Measurements from ENCODE around the gene ZNF594.
"Not testable (repeated sequence)": the region's sequence is repeated elsewhere in the genome, so short reads cannot be mapped to it uniquely, and the experiment has no call there.

Gene ZNF594

DNA sequence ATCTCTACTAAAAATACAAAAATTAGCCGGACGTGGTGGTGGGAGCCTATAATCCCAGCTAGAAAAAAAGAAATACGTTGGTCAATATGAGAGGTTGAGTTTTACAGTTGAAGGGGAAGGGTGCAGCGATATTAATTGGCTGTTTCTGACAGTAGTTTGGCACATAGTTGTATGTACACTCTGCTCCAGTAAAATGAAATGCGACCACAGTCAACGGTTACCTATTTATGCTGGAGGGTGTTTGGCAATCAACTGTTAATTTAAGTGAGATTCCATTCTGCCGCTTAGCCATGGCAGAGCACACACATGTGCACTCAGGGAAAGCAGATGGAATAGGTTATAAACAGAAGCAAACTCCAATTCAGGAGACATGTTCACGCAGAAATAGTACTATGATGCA is 9.3 kb upstream of the ZNF594 start:
- no peak for DNase-seq (ENCODE audit: low read depth in 2 of 2)

DNA sequence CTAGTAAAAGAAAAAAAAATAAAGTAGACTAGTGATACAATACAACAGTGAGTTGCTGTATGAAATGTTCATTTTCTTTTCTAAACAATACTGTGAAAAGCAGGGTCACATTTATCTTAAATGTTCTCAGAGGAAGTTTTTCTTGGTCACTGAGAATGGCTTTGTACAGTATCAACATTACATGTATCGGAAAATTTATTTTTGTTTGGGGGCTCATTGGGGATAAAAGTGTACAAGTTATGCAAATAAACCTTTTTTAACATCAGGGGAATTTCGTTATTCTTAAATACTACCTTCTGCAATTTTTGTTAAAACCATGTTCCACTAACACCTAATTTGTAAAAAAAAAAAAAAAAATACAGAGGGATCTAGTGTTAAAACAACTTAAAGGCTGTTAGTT is 8.7 kb upstream of the ZNF594 start:
- no peak for DNase-seq (ENCODE audit: low read depth in 2 of 2)

DNA sequence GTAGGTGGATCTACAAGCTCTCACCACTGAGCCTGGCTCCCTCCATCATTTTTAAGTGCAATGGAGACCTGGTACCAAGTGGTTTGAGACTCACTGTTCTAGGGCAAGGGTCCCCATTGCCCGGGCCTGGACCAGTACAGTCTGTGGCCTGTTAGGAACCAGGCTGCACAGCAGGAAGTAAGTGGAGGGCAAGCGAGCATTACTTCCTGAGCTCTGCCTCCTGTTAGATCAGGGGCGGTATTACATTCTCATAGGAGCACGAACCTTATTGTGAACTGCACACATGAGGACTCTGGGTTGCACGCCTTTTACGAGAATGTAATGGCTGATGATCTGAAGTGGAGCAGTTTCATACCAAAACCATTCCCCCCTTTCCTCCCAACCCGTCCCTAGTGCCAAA is 6.8 kb upstream of the ZNF594 start:
- DNase-seq (ENCODE audit: low read depth in 2 of 2): no peak

DNA sequence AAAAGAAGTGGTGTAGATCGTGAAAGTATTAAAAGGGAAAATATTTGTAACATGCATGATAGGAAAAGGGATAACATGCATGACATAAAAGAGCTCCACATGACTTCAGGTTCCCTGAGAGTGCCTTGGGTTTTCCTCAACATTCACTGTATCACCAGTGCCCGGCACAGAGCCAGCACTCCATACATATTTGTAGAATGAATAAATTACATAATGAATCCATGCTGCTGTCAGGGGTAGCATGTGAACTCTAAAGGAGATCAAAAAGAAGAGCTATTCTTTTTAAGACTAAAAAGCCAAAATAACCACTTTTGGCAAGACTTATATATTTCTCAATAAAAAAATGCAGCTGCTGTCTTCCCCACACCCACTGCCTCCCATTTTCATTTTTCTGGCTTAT is 2.7 kb upstream of the ZNF594 start:
- no peak for DNase-seq (ENCODE audit: low read depth in 2 of 2)

DNA sequence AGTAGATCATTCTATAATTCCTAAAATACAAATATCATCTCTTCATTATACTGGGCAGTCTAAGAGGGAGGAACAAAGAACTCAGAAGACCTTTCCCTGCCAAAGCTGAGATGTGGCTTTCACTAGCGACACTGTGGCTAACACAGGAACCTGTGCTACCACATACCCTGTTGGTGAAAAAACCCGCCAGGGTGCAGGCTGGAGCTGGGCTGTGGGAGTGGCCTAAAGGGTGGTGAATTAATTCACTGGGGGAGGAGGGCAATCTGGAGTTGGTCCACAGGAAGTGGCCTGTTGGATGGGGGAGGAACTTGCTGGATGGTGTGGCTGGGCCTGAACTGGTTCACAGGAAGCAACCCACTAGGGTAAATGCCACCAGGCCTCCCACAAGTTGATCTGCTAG is 7.4 kb downstream of the ZNF594 start:
- no peak for DNase-seq (ENCODE audit: low read depth in 2 of 2)

DNA sequence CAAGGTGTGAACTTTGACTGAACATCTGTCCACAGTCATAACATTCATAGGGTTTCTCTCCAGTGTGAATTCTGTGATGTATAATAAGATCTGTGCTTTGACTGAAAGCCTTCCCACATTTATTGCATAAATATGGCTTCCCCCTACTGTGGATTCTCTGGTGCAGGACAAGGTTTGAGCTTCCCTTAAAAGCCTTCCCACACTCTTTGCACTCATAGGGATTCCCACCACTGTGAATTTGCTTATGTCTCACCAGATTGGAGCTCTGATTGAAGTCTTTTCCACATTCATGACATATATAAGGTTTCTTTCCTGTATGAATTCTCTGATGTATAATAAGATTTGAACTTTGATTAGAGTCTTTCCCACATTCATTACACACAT is 8.3 kb downstream of the ZNF594 start:
- no peak for DNase-seq (ENCODE audit: low read depth in 2 of 2)

DNA sequence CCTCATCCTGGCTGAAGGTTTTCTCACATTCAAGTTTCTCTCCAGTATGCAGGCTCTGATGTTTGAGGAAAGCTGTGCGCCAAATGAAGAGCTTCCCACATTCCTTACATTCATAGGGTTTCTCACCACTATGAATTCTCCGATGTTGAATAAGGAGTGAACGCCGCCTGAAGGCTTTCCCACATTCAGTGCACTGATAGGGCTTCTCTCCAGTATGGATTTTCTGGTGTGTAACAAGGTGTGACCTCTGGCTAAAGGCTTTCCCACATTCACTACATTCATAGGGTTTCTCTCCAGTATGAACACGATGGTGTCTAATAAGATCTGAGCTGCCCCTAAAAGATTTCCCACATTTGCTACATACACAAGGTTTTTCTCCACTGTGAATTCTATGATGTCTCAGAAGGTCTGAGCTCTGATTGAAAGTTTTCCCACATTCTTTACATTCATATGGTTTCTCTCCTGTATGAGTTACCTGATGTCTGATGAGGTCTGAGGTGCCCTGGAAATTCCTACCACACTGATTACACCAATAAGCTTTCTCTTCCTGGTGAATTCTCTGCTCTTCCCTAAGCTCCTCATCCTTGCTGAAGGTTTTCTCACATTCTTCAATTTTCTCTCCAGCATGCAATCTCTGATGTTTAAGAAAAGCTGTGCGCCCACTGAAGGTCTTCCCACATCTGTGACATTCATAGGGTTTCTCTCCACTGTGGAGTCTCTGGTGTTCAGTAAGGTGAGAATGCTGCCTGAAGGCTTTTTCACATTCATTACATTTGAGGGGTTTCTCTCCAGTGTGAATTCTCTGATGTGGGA is 8.9 kb downstream of the ZNF594 start:
- no peak for DNase-seq (ENCODE audit: low read depth in 2 of 2)

DNA sequence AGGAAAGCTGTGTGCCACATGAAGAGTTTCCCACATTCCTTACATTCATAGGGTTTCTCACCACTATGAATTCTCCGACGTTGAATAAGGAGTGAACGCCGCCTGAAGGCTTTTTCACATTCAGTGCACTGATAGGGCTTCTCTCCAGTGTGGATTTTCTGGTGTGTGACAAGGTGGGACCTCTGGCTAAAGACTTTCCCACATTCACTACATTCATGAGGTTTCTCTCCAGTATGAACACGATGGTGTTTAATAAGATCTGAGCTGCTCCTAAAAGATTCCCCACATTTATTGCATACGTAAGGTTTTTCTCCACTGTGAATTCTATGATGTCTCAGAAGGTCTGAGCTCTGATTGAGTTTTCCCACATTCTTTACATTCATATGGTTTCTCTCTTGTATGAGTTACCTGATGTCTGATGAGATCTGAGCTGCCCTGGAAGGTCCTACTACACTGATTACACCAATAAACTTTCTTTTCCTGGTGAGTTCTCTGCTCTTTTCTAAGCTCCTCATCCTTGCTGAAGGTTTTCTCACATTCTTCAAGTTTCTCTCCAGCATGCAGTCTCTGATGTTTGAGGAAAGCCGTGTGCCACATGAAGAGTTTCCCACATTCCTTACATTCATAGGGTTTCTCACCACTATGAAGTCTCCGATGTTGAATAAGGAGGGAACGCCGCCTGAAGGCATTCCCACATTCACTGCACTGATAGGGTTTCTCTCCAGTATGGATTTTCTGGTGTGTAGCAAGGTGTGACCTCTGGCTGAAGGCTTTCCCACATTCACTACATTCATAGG is 10.0 kb downstream of the ZNF594 start:
- DNase-seq (ENCODE audit: low read depth in 2 of 2): no peak

DNA sequence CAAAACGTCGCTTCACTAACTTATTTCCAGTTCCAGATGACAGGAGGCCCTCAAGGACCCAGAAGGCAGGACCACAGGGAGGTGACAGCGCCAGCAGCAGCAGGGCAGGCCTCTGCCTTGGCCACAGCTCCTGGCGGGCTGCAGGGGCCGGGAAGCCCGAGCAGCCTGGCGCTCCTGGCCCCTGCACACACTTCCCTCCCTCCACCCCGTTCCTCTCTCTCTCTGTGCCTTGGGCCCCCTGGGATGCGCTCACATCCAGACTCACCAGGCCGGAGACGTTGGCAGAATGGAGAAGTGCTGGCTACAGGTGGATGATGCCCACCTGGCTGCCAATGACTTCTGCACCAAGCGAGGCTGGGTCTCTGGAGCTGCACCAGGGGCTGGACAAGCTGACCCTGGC is 12.7 kb downstream of the ZNF594 start:
- no peak for DNase-seq (ENCODE audit: low read depth in 2 of 2)

DNA sequence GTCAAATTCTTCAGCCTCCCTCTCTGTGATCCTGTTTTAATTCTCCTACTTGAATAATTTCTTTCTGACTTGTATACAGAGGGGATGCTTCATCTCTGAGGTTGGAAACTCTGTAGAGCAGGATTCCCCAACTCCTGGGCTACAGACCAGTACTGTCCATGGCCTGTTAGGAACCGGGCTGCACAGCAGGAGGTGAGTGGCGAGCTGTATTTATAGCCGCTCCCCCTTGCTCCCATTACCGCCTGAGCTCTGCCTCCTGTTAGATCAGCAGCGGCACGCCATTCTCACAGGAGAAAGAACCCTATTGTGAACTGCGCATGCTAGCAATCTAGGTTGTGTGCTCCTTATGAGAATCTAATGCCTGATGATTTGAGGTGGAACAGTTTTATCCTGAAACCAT is 16.6 kb downstream of the ZNF594 start:
- DNase-seq (ENCODE audit: low read depth in 2 of 2): not testable (repeated sequence)

DNA sequence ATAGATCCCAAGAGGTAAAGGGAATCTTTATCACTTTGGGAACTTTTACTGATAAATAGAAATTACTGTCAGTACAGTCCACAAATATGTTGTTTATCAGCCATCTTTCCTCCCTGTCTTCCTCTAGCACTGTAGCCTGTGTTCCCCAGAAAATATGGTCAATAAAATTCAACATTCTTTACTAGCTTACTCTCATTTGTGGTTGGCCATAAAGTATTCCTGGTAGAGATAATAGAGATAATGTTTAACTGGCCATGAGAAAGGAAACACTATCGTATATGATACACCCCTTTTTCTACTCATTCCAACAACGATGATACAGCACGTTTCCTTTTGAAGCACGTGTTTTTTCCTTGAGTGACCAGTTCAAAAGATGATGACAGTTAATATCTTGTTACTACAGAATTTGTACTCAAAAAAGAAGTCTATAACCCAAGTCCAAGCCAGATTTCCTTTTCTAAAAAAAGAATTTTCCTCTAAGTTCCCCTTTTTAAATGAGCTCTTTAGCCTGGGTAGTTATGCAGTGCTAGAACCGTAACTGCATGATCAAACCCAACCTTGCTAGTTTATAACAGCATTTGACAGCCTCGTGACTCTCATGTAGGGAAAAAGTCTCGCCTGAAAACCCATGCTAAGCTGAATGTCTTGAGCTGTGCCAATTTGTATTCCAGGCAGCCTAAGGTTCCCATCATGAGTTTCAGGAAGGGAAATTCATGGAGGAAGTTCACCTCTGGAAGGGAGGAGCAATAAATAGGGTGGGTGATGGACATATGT is 25.7 kb downstream of the ZNF594 start:
- DNase-seq (ENCODE audit: low read depth in 2 of 2): not testable (repeated sequence)

DNA sequence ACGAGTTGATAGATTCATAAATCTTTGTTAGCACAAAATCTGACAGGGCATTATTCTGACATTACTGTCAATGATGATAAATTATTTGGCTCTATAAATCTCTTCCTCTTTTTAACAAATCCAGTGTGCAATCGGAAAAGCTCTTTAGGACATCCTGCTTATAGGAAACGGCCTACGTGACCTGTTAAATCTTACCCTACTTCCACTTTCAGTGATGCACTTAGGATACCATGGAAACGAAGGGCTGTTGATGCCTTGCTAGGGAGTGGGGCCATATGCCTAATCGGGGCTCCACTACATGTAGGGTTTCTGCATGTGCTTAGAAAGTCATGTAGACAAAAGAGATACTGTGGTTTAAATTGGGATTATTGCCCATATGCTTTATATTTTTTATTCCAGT is 27.2 kb downstream of the ZNF594 start:
- DNase-seq (ENCODE audit: low read depth in 2 of 2): no peak

DNA sequence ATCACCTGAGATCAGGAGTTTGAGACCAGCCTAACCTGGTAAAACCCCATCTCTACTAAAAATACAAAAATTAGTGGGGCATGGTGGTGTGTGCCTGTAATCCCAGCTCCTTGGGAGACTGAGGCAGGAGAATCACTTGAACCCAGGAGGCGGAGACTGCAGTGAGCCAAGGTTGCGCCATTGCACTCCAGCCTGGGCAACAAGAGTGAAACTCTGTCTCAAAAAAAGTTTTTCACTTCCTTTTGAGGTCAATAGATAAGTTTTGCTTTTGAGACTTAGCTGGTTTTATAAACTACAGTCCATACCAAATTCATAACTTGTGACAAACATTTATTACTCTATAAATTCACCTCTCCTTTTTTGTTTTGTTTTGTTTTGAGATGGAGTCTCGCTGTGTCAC is 29.9 kb downstream of the ZNF594 start:
- not testable (repeated sequence) for DNase-seq (ENCODE audit: low read depth in 2 of 2)

DNA sequence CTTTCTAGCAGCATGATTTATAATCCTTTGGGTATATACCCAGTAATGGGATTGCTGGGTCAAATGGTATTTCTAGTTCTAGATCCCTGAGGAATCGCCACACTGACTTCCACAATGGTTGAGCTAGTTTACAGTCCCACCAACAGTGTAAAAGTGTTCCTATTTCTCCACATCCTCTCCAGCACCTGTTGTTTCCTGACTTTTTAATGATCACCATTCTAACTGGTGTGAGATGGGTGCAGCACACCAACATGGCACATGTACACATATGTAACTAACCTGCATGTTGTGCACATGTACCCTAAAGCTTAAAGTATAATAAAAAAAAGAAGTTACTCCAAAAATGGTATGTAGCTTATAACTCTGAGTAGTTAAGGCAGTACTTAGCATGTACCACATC is 31.0 kb downstream of the ZNF594 start:
- not testable (repeated sequence) for DNase-seq (ENCODE audit: low read depth in 2 of 2)

DNA sequence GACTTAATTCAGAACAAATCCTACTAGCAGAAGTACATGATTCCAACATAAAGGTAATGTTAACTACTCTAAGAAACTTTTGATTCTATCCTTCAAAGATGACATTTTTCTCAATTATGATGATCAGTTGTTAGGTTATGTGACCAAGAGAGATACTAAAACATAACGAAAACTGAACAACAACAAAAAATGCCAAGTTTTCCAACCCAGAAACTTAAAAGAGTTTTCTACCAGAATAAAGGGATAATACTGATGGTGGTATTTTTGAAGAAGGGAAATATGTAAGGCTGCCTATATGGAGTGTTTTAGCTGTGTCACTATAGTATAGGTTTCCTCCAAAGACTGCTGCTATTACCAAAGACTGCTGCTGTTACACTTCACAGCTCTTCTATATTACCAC is 45.5 kb downstream of the ZNF594 start:
- DNase-seq (ENCODE audit: low read depth in 2 of 2): not testable (repeated sequence)

DNA sequence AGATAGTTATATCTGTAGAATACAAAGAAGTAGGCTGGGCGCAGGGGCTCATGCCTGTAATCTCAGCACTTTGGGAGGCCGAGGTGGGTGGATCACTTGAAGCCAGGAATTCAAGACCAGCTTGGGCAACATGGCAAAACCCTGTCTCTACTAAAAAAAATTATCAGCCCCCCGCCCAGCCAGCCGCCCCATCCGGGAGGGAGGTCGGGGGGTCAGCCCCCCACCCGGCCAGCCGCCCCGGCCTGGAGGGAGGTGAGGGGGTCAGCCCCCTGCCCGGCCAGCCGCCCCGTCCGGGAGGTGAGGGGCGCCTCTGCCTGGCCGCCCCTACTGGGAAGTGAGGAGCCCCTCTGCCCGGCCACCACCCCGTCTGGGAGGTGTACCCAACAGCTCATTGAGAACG is 48.8 kb downstream of the ZNF594 start:
- not testable (repeated sequence) for DNase-seq (ENCODE audit: low read depth in 2 of 2)

DNA sequence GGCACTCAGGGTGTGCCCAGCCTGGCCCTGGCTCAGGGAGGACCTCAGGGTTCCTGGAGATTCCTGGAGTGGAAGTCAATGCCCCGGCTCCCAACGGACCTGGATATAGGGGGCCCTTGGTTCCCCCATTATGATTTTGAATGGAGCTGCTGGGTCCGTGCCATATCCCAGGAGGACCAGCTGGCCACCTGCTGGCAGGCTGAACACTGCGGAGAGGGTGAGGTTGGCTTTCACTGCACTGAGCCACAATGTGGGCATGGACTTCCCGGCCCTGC is 52.3 kb downstream of the ZNF594 start:
- no peak for DNase-seq (ENCODE audit: low read depth in 2 of 2)

DNA sequence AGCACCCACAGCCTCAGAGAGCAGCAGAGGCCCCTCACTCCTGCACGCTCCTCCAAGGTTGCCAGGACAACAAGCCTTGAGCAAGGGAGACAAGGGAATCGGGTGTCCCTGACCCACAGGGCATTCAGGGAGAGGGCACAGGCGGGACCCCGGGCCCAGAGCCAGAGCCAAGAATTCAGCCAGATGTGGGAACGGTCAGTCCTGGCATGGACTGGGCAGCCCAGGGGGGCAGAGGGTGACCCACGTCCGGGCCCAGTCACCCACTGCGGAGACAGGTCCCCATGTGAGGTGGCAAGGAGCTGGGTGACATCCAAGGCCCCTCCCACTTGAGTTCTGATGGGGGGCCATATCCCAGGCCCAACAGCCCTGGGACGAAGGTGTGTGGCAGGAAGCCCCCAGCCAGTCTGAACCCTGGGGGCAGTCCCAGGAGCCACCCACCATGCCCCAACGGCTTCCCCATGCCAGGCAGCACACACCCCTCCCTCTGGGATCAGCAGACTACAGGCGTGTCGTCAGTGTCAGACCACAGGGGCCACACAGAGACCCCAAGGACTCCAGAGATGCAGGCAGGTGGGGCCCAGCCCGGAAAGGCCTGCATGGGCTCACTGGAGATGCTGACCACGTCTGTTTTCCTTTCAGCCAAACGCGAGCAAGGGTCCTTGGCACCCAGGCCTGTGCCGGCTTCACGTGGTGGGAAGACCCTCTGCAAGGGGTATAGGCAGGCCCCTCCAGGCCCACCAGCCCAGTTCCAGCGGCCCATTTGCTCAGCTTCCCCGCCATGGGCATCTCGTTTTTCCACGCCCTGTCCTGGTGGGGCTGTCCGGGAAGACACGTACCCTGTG is 52.8 kb downstream of the ZNF594 start:
- DNase-seq (ENCODE audit: low read depth in 2 of 2): no peak

DNA sequence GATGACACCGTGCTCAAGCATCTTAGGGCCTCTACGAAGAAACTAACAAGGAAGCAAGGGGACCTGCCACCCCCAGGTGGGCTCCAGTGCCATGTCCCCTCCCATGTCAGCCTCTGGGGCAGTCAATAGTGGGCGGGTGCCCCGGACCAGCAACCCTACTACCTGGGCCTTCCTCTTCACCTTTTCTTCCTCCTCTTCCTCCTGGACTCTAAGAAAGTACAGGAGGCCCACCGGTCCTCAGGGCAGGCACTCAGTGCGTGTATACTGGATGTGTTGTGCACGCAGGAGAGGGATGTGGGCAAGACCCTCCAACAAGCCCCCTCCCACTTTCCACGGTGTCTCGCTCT is 53.5 kb downstream of the ZNF594 start:
- DNase-seq (ENCODE audit: low read depth in 2 of 2): not testable (repeated sequence)

DNA sequence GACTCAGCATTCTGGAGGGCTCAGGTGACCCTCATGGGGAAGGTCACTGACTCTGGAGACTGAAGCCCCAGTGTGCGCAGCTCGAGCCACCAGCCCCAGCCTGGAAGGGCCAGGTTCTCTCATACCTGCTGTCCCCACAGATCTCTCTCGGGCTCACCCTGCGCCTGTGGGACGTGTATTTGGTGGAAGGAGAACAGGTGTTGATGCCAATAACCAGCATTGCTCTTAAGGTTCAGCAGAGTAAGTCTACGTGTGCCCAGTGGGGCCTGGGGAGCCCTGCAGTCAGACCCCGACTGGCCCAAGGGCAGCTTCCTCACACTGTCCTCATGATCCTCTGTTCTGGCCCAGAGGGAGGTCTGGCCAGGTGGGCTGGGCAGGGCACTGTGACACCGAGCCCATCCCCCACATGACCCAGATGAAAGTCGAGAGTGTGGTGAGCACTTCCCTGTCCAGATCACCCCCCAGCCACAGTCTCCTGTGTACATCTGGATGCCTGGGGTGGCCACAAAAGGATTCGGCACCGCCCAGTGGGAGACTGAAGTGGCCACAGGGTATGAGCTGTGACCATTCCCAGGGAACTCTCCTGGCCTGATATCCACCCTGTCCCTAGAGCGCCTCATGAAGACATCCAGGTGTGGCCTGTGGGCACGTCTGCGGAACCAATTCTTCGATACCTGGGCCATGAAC is 54.0 kb downstream of the ZNF594 start:
- DNase-seq (ENCODE audit: low read depth in 2 of 2): not testable (repeated sequence)

Data from stimulated activated CD8-positive, alpha-beta memory T cell treated with anti-CD3 and anti-CD28 coated beads, Interleukin-15, amount 100 ng/mL, for 48 hours (primary cell).